GM12864 (cell line): Measurements from ENCODE around the gene LDLRAD3.

Experiments
- DNase-seq: peaks from one replicate; pipeline ENCODE4 v3.0.0-alpha.2; 2011; ENCODE audit warnings: low read depth
- H3K4me3 ChIP-seq: 2 replicates; pipeline ENCODE4 v1.5.1; 2011; ENCODE audit warnings: mild to moderate bottlenecking, low read depth, low read length, control low read depth
- TF ChIP-seq, protein P1 (sequence below): IDR thresholded peaks from 2 replicates; pipeline ENCODE4 v1.5.1; 2011; ENCODE audit warnings: low read depth, mild to moderate bottlenecking, moderate library complexity, low read length, control low read depth, inconsistent platforms; ENCODE audit errors: missing control alignments

Gene LDLRAD3

GRCh38 chr11:36237391-36237790, 293.5 kb downstream of the LDLRAD3 start:
- no peak overlapping the region for H3K4me3 ChIP-seq
- no peak for DNase-seq

GRCh38 chr11:36238036-36238631, 294.3 kb downstream of the LDLRAD3 start:
- TF ChIP-seq, protein P1, sequence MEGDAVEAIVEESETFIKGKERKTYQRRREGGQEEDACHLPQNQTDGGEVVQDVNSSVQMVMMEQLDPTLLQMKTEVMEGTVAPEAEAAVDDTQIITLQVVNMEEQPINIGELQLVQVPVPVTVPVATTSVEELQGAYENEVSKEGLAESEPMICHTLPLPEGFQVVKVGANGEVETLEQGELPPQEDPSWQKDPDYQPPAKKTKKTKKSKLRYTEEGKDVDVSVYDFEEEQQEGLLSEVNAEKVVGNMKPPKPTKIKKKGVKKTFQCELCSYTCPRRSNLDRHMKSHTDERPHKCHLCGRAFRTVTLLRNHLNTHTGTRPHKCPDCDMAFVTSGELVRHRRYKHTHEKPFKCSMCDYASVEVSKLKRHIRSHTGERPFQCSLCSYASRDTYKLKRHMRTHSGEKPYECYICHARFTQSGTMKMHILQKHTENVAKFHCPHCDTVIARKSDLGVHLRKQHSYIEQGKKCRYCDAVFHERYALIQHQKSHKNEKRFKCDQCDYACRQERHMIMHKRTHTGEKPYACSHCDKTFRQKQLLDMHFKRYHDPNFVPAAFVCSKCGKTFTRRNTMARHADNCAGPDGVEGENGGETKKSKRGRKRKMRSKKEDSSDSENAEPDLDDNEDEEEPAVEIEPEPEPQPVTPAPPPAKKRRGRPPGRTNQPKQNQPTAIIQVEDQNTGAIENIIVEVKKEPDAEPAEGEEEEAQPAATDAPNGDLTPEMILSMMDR: no peak
- H3K4me3 ChIP-seq: no peak overlapping the region
- no peak for DNase-seq

More at GRCh38 chr11:36237391-36237790, 293.5 kb downstream of the LDLRAD3 start:
- TF ChIP-seq, protein P1: no peak

GRCh38 chr11:36238881-36239280, 295.0 kb downstream of the LDLRAD3 start:
- no peak for DNase-seq
- TF ChIP-seq, protein P1: no peak
- no peak overlapping the region for H3K4me3 ChIP-seq

DNA sequence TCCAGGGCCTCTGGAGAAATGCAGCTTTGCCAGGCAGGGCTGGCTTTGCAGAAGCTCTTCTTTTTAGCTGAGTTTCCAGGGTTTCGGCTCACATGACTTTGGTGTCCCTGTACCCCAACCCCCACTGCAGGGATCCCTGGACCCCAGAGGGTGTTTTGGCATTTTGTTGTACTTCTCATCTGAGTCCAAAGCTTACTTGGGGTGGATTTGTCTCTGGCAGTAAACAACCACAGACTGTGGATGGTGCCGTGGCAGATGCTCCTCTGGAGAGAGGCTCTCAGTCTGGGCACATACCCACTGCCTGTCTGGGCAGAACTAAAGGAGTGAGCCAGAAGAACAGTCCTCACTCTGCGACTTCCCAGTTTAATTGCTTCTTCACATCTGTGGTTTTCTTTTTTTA, 295.8 kb downstream of the LDLRAD3 start:
- TF ChIP-seq, protein P1: no peak
- H3K4me3 ChIP-seq: no peak overlapping the region
- DNase-seq: no peak

DNA sequence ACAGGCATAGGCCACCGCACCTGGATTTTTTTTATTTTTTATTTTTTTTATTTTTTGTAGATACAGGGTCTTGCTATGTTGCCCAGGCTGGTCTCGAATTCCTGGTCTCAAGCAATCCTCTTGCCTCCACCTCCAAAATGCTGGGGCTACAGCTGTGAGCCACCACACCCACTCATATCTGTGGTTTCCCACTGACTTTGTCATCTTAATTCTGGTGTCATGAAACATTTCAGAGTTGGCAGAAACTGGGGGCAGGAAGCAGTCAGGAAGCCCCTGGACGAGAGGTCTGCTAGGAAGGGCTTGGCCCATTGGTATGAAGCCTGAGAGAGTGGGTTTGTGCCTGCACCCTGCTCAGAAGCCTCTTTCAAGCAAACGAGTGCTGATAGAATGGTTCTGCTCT, 296.3 kb downstream of the LDLRAD3 start:
- no peak overlapping the region for H3K4me3 ChIP-seq
- DNase-seq: no peak
- TF ChIP-seq, protein P1: no peak

- H3K4me3 ChIP-seq: no peak overlapping the region
- TF ChIP-seq, protein P1: no peak
- no peak for DNase-seq
Observed at GRCh38 chr11:36240801-36241200, 296.9 kb downstream of the LDLRAD3 start.

DNA sequence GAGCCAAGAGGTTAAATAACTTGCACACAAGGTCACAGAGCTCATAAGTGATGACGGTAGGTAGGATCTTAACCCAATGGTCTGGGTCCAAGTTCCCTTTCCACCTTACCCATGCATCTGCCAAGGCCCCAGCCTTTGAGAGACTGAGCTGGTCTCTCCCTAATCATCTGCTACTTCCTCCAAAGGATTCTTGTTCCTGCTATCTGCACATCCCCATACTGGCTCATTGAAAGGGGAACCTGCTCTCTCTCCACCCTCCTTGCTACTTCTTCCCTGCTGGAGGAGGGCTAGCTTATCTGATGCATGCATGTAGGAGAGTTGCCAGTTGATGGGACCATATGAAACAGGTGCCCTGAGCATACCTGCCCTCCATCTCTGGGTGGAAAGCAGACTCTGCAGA, 297.6 kb downstream of the LDLRAD3 start:
- no peak for DNase-seq
- no peak overlapping the region for H3K4me3 ChIP-seq
- TF ChIP-seq, protein P1: no peak
